HK-2 (cell line): Measurements from ENCODE around the gene BRF1.
"Not testable (repeated sequence)": the region's sequence is repeated elsewhere in the genome, so short reads cannot be mapped to it uniquely, and the experiment has no call there.

Source experiments
- DNase-seq: peaks from one replicate; pipeline ENCODE4 v3.0.0-alpha.2; 2018; ENCODE audit not compliant: unreplicated experiment

BRF1 gene

GRCh38 chr14:105290621-105291346, 10.0 kb downstream of the BRF1 start:
- no peak for DNase-seq

GRCh38 chr14:105288936-105289335, 11.9 kb downstream of the BRF1 start:
- not testable (repeated sequence) for DNase-seq

- no peak for DNase-seq
These were observed 13.3 kb downstream of the BRF1 start for GRCh38 chr14:105287249-105288102.

- no peak for DNase-seq
These were observed 14.0 kb downstream of the BRF1 start for GRCh38 chr14:105286759-105287144.

GRCh38 chr14:105285174-105285573, 15.6 kb downstream of the BRF1 start:
- no peak for DNase-seq

- DNase-seq = no peak
These were observed 16.9 kb downstream of the BRF1 start for GRCh38 chr14:105283899-105284298.

- no peak for DNase-seq
These were observed 17.8 kb downstream of the BRF1 start for GRCh38 chr14:105283028-105283427.

GRCh38 chr14:105282098-105282725, 18.6 kb downstream of the BRF1 start:
- DNase-seq = no peak

- DNase-seq = no peak
These were observed 19.3 kb downstream of the BRF1 start for GRCh38 chr14:105281371-105282097.

- DNase-seq = no peak
These were observed 20.3 kb downstream of the BRF1 start for GRCh38 chr14:105280525-105280924.

GRCh38 chr14:105279642-105280361, 21.0 kb downstream of the BRF1 start:
- no peak for DNase-seq

GRCh38 chr14:105277448-105277847, 23.4 kb downstream of the BRF1 start:
- not testable (repeated sequence) for DNase-seq

- DNase-seq = no peak
These were observed 25.4 kb downstream of the BRF1 start for GRCh38 chr14:105275267-105275946.

GRCh38 chr14:105274637-105275036, 26.2 kb downstream of the BRF1 start:
- DNase-seq = no peak

GRCh38 chr14:105273062-105273461, 27.7 kb downstream of the BRF1 start:
- DNase-seq = no peak

GRCh38 chr14:105272623-105273022, 28.2 kb downstream of the BRF1 start:
- no peak for DNase-seq

- no peak for DNase-seq
These were observed 29.4 kb downstream of the BRF1 start for GRCh38 chr14:105271224-105271890.

- DNase-seq = no peak
These were observed 31.4 kb downstream of the BRF1 start for GRCh38 chr14:105269405-105269804.

GRCh38 chr14:105268736-105269354, 32.0 kb downstream of the BRF1 start:
- DNase-seq = no peak
